Muscle layer of colon (tissue), 2 donors: ENCODE measurements around the gene SCN8A.

Experiments
- H3K27ac ChIP-seq: one replicate; pipeline ENCODE4 v1.7.0; 2013; ENCODE audit warnings: low read depth, mild to moderate bottlenecking, low read length, moderate library complexity
- H3K27me3 ChIP-seq, 2 donors: one replicate each; pipeline ENCODE4 v1.7.0; 2013; ENCODE audit warnings: low read length in 2 of 2, mild to moderate bottlenecking in 2 of 2; ENCODE audit not compliant: insufficient read depth in 2 of 2, control insufficient read depth in 1 of 2
- H3K36me3 ChIP-seq: one replicate; pipeline ENCODE4 v1.7.0; 2013; ENCODE audit warnings: mild to moderate bottlenecking, low read length; ENCODE audit not compliant: insufficient read depth
- H3K4me1 ChIP-seq: one replicate; pipeline ENCODE4 v1.7.0; 2013; ENCODE audit warnings: mild to moderate bottlenecking, low read length; ENCODE audit not compliant: insufficient read depth
- H3K4me3 ChIP-seq, 2 donors: one replicate each; pipeline ENCODE4 v1.7.0; 2013; ENCODE audit warnings: low read length in 2 of 2, low read depth in 1 of 2, mild to moderate bottlenecking in 1 of 2, moderate library complexity in 1 of 2
- H3K9ac ChIP-seq: one replicate; pipeline ENCODE4 v1.7.0; 2013; ENCODE audit warnings: low read length
- H3K9me3 ChIP-seq: one replicate; pipeline ENCODE4 v1.7.0; 2013; ENCODE audit warnings: mild to moderate bottlenecking, low read length
- donor health status: abdominal sarcoma.
- donor health status: Adenocarcinoma of cecum.

SCN8A gene

DNA sequence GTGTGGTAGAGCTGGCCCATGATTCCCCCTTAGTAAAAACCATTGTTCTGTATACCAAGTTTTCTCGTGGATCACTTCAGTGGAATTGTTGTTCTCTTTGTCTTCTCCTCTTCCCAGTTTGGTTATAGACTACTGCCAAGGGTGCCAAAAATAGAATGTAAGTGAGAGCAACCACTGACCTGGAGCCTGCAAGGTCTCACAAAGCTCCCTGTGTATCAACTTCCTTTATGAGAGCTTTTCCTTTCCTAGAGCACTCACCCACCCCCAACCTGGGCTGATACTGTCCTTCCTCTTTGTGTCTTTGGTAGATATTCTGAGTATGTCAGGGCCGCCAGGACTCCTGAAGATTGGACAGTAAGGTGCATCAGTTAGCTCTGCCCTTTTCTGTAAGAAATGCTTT, 101.0 kb downstream of the SCN8A start:
- no peak overlapping the region for H3K4me3 ChIP-seq
- no peaks in the 10 kb centered on the region for H3K9me3 ChIP-seq

DNA sequence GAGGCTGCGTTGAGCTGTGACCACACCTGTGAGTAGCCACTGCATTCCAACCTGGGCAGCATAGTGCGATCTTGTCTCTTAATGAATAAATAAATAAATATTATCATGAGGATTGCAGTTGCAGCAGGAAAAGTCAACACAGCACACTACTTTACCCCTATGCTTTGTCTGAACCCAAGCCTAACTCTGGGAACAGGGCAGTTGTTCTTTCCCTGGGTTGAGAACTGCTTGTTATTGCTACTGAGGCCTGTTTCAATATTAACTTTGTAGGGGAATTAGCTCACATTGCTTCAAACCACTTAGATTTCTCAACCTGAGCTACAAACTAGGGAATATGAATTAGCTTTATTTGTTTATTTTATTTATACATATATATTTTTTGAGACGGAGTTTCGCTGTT, 102.5 kb downstream of the SCN8A start:
- Histone ChIP-seq H3K9ac (no peak overlapping the region), H3K27ac (no peak overlapping the region), H3K4me1 (no peaks in the 10 kb centered on the region), H3K36me3 (no peaks in the 10 kb centered on the region), H3K27me3 (no peaks in the 10 kb centered on the region), H3K9me3 (no peaks in the 10 kb centered on the region), H3K4me3 (no peak overlapping the region)

More for the DNA sequence above, 101.0 kb downstream of the SCN8A start:
- H3K4me1 ChIP-seq = no peaks in the 10 kb centered on the region
- H3K9ac ChIP-seq = no peak overlapping the region
- no peaks in the 10 kb centered on the region for H3K36me3 ChIP-seq
- no peaks in the 10 kb centered on the region for H3K27me3 ChIP-seq
- no peak overlapping the region for H3K27ac ChIP-seq

DNA sequence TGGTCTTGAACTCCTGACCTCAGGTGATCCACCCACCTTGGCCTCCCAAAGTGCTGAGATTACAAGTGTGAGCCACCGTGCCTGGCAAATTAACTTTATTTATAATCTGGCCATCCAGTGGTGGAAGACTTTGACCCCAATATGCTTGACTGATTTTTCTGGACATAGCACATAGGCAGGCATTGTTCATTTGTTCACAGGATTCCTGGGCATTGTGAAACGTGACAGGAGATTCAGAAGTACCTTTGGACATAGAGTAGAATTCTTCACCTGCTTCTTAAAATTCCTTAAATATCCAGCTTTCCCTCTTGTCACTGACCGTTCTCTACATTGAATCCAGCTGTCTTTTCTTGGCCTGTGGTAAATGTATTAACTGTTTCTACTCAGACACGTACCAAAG, 103.1 kb downstream of the SCN8A start:
- Histone ChIP-seq H3K9ac (no peak overlapping the region), H3K4me1 (no peaks in the 10 kb centered on the region), H3K36me3 (no peaks in the 10 kb centered on the region), H3K27me3 (no peaks in the 10 kb centered on the region), H3K4me3 (no peak overlapping the region), H3K9me3 (no peaks in the 10 kb centered on the region), H3K27ac (no peak overlapping the region)

DNA sequence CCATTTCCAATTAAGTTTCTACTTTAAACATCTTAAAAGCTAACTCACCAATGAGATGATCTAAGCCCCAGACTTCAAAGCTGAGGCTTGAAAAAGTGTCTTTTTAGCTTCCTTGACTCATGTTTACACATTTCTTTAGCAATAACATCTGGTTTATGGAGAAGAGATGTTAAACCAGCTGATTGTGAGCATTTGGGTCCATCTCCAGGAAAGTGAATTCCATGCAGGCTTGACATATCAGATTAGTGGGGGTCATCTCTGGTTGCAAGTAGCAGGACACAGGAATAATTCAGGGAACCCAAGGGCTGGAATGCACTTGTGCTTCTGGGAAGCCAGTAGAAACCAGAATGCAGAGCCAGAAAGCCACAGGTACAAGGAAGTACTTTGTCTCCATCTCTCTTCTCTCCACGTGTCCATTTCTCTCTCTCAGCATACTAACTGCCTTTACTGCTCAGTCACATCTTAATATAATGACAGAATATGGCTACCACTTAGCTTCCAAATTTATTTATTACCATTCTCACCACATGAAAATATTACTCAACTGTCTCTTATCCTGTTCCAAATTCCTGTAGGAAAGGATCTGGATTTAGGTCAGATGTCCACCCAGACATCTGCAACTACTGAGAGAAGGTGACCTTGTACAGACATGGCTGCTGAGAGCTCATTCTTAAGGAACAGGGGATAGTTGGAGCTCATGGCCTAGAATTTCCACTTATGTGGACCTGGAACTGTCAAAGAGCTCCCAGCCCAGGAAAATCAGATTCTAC, 104.4 kb downstream of the SCN8A start:
- Histone ChIP-seq H3K4me3 (no peak overlapping the region), H3K27ac (no peak overlapping the region), H3K9ac (no peak overlapping the region), H3K36me3 (no peaks in the 10 kb centered on the region), H3K27me3 (no peaks in the 10 kb centered on the region), H3K4me1 (no peaks in the 10 kb centered on the region), H3K9me3 (no peaks in the 10 kb centered on the region)

DNA sequence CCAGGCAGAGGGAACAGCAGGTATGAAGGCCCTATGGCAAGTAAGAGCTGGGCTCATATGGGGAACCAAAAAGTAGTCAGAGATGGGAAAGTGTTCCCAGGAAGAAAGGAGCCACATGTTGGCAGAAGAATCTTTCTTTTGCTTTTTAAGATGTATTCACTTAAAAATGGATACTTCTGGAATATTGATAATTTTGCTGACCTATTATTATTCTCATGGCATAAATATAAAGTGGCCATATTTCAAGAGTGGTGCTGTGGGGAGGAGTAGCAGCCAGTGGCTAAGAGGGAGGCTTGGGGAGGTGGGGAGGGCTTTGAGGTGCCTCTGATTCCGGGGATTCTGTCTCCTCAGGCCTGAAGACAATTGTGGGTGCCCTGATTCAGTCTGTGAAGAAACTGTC, 108.2 kb downstream of the SCN8A start:
- Histone ChIP-seq H3K27ac (no peak overlapping the region), H3K9ac (no peak overlapping the region), H3K9me3 (no peaks in the 10 kb centered on the region), H3K4me1 (no peaks in the 10 kb centered on the region), H3K4me3 (no peak overlapping the region), H3K27me3 (no peaks in the 10 kb centered on the region), H3K36me3 (no peaks in the 10 kb centered on the region)

DNA sequence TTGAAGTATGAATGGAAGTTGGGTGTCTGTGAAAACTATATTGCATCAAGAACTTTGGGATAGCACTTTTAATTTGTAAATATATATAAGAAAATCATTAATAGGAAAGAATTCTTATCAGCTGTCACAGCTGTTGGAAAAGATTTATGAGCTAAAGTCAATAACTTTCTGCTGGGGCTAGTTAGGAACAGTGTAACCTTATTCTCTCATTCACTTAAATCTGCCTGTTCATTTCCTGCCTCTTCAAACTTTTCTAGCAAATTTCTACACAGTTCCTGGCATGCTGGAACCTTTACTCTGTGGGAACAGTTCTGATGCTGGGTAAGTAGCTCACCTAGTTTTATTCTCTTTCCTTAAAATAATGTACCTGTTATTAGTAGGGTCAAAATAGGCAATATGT, 109.9 kb downstream of the SCN8A start:
- Histone ChIP-seq H3K27ac (no peak overlapping the region), H3K27me3 (no peaks in the 10 kb centered on the region), H3K9ac (no peak overlapping the region), H3K4me1 (no peaks in the 10 kb centered on the region), H3K9me3 (no peaks in the 10 kb centered on the region), H3K36me3 (no peaks in the 10 kb centered on the region), H3K4me3 (no peak overlapping the region)

DNA sequence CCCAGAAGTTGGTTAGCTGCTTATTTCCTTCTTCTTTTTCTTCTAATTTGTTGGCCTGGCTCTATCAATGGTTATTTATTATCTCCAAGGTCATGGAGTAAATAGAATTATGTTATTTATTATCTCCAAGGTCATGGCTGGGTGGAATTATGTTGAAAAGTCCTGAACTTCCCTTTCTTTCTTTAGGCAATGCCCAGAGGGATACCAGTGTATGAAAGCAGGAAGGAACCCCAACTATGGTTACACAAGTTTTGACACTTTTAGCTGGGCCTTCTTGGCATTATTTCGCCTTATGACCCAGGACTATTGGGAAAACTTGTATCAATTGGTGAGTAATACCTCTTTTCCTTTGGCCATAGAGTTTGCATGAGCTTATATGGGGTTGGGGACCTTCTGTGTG, 111.6 kb downstream of the SCN8A start:
- no peaks in the 10 kb centered on the region for H3K36me3 ChIP-seq
- no peak overlapping the region for H3K9ac ChIP-seq
- no peaks in the 10 kb centered on the region for H3K9me3 ChIP-seq
- H3K27me3 ChIP-seq = no peaks in the 10 kb centered on the region
- no peak overlapping the region for H3K27ac ChIP-seq
- H3K4me3 ChIP-seq = no peak overlapping the region
- H3K4me1 ChIP-seq = no peaks in the 10 kb centered on the region

DNA sequence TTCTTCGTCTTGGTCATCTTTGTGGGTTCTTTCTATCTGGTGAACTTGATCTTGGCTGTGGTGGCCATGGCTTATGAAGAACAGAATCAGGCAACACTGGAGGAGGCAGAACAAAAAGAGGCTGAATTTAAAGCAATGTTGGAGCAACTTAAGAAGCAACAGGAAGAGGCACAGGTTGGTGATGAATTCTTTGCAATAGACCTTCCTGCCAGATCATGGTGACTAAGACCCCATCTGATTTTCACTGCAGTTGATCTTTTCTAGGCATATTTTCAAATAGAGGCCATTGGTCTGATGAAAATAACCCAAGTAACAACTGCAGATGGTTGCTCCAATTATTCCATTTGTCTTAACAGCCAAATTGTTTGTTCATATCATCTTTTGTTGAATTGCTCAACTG, 114.4 kb downstream of the SCN8A start:
- no peaks in the 10 kb centered on the region for H3K9me3 ChIP-seq
- H3K27me3 ChIP-seq = no peaks in the 10 kb centered on the region
- H3K36me3 ChIP-seq = no peaks in the 10 kb centered on the region
- H3K9ac ChIP-seq = no peak overlapping the region
- H3K27ac ChIP-seq = no peak overlapping the region
- H3K4me1 ChIP-seq = no peaks in the 10 kb centered on the region
- H3K4me3 ChIP-seq = no peak overlapping the region

DNA sequence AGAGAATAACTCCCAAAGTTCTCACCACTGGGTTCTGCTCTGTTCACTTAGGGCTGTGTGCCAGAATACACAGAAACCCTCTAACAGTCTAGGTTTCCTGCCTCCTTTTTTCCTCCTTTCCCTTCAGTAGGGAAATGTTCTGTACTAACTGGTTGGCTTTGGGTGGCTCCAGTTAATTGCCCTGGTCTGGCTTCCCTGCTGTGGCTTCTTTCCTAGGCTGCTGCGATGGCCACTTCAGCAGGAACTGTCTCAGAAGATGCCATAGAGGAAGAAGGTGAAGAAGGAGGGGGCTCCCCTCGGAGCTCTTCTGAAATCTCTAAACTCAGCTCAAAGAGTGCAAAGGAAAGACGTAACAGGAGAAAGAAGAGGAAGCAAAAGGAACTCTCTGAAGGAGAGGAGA, 115.2 kb downstream of the SCN8A start:
- no peaks in the 10 kb centered on the region for H3K27me3 ChIP-seq
- H3K4me1 ChIP-seq = no peaks in the 10 kb centered on the region
- H3K27ac ChIP-seq = no peak overlapping the region
- H3K9ac ChIP-seq = no peak overlapping the region
- H3K9me3 ChIP-seq = no peaks in the 10 kb centered on the region
- no peak overlapping the region for H3K4me3 ChIP-seq
- H3K36me3 ChIP-seq = no peaks in the 10 kb centered on the region

DNA sequence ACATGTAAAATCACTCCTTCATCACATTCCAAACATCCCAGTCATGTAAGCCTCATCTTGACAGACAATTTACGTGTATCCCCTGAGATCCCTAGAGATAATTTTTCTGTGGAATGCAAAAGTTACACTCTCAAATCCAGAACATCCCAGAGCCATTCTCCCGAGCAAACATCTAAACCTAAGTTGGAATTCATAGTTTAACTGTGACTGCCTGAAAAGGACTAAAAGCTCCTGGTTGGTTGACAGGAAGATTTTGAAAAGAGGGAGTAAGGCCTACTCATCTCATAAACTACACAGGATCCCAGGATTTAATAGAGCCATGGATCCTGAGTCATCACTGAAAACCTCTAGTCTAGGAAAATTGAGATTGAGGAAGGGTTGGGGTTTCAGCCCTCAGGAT, 123.6 kb downstream of the SCN8A start:
- Histone ChIP-seq H3K36me3 (no peaks in the 10 kb centered on the region), H3K27ac (no peak overlapping the region), H3K9me3 (no peaks in the 10 kb centered on the region), H3K27me3 (no peaks in the 10 kb centered on the region), H3K9ac (no peak overlapping the region), H3K4me3 (no peak overlapping the region), H3K4me1 (no peaks in the 10 kb centered on the region)

DNA sequence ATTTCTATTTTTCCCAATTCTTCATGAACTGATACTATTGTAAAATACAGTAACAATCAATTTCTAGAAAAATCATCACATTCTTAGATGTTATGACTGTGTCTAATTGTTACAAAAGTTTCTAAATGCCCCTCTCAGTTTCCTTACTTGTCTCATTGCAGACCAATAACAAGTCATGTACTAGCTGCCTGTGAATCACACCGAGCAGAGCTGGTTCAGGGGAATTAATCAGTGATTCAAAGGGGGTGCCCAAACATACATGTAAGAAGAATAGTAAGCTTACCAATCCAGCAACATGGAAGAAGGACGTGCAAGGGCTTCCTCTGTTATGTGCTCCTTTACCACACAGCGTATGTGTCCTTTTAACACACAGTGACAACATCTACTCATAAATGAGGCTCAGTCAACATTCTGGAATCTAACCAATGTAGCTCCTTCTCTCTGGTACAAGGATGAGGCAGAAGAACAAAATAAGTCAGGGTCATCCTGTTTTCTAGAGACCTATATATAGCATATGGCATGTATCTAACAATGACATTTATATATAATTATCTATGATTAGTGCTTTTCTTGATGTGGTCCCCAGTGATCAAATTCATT, 126.4 kb downstream of the SCN8A start:
- Histone ChIP-seq H3K4me1 (no peaks in the 10 kb centered on the region), H3K9ac (no peak overlapping the region), H3K36me3 (no peaks in the 10 kb centered on the region), H3K4me3 (no peak overlapping the region), H3K9me3 (no peaks in the 10 kb centered on the region), H3K27me3 (peaks cover 7% of the 10 kb centered on the region in 2 donors), H3K27ac (no peak overlapping the region)
